Colonic mucosa (tissue), 4 donors: ENCODE measurements around the gene SIGLEC6. TPM values are rescaled to one million over a fixed set of nuclear protein-coding genes. Genes with fewer than 3 reads are reported as not detected.

Experiments
- DNase-seq: peaks from one replicate; pipeline ENCODE4 v3.0.0-alpha.2; 2020
- H3K27ac ChIP-seq: fragments of 200-600 bp; one replicate; pipeline ENCODE4 v1.8.0; 2021
- H3K27me3 ChIP-seq: fragments of 200-600 bp; one replicate; pipeline ENCODE4 v1.8.0; 2021
- H3K36me3 ChIP-seq: fragments of 200-600 bp; one replicate; pipeline ENCODE4 v1.8.0; 2021
- H3K4me1 ChIP-seq: fragments of 200-600 bp; one replicate; pipeline ENCODE4 v1.8.0; 2021; ENCODE audit warnings: mild to moderate bottlenecking
- H3K4me3 ChIP-seq: fragments of 200-600 bp; one replicate; pipeline ENCODE4 v1.8.0; 2021
- H3K9ac ChIP-seq, 2 donors: one replicate each; pipeline ENCODE4 v1.7.0; 2013; ENCODE audit warnings: control low read depth in 2 of 2, low read depth in 2 of 2, low read length in 2 of 2
- H3K9me3 ChIP-seq: fragments of 200-600 bp; one replicate; pipeline ENCODE4 v1.8.0; 2021
- intact Hi-C: fragments of 100-400 bp; cut with DNase I; formaldehyde crosslinking; loops from one replicate; pipeline ENCODE4 v1.14.1; 2022
- total RNA-seq, 2 donors: library from RNA; stranded (reverse); fragmentation: NEBNext Ultra II Directional in 1 of 2; extraction: Animal tissue kit (Norgen Biotek cat#: 25700) in 1 of 2; gene quantifications; one replicate each; pipeline ENCODE4 v1.2.1, GENCODE V29; 2021
- TF ChIP-seq, protein P1 (sequence below): fragments of 200-600 bp; IDR thresholded peaks from one replicate; pipeline ENCODE4 v1.8.0; 2022; ENCODE audit warnings: antibody characterized with exemption, mild to moderate bottlenecking
- donor health status: healthy.
- donor health status: DM: no; HTN: no; CAD: no.
- donor health status: DM: no; HTN: no; CAD: no.

SIGLEC6 gene
- total RNA-seq, 2 donors from 2014 or later = 0.98 to 1.9 TPM

DNA sequence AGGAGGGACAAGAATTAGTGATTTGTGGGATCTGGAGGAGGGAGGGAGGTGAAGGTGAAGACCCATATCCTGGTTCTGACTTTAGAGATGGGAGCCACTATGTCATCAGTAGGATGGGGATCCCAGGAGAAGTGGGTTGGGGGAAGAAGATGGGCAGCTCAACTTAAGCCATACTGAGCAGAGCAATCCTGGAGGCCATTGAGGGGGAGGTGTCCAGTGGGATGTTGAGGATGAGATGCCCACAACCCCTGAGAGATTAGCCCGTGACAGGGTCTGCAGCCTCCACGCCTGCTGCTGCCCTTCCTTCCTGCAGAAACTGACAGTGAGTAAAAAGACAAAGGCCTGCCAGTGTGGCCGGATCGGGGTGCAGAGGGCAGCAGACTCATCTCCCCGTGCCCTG is 11.2 kb upstream of the SIGLEC6 start:
- no peaks in the 10 kb centered on the region for H3K9me3 ChIP-seq
- no peaks in the 10 kb centered on the region for H3K27me3 ChIP-seq
- no peak overlapping the region for H3K4me3 ChIP-seq
- intact Hi-C loops = no loop called here
- H3K4me1 ChIP-seq = no peaks in the 10 kb centered on the region
- no peak for DNase-seq
- no peak overlapping the region for H3K9ac ChIP-seq
- H3K27ac ChIP-seq = no peak overlapping the region
- TF ChIP-seq, protein P1, sequence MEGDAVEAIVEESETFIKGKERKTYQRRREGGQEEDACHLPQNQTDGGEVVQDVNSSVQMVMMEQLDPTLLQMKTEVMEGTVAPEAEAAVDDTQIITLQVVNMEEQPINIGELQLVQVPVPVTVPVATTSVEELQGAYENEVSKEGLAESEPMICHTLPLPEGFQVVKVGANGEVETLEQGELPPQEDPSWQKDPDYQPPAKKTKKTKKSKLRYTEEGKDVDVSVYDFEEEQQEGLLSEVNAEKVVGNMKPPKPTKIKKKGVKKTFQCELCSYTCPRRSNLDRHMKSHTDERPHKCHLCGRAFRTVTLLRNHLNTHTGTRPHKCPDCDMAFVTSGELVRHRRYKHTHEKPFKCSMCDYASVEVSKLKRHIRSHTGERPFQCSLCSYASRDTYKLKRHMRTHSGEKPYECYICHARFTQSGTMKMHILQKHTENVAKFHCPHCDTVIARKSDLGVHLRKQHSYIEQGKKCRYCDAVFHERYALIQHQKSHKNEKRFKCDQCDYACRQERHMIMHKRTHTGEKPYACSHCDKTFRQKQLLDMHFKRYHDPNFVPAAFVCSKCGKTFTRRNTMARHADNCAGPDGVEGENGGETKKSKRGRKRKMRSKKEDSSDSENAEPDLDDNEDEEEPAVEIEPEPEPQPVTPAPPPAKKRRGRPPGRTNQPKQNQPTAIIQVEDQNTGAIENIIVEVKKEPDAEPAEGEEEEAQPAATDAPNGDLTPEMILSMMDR = no peak
- H3K36me3 ChIP-seq = no peaks in the 10 kb centered on the region

DNA sequence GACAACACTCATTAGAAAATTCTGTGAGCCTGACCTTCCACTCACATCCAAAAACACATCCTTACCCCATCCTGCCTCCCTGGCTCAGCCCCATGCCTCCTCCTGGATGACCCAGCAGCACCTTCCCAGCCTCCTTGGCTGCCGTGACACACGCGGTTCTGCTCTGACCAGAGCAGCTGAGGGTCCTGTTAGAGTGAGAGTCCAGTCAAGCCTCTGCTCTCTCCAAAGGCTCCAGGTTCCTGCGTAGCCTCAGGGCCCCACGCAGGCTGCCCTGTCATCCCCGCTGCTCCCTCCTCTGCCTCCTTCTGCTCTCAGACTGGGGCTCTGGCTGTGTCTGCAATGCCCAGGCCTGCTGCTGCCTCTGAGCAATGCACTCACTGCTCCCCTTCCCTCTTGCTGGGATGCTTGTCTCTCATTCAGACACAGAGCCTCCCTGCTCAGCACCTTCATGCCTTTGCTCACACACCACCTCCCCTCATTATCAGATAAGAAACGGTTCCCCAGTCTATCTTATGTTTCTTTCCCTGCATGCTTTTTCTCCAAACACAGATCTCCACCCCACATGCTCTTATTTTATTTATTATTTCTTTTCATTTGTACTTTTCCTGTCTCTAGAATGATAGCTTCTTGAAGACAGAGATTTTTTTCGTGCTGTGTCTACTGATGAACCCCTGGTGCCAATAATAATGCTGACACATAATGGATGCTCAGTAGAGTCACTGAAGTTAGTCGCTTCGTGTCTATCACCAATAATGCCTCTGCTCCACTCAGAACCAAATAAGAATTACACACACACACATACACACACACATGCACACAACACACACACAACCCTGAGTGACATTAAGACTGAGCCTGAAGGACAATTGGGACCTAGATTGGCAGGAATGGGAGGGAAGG is 10.2 kb upstream of the SIGLEC6 start:
- TF ChIP-seq, protein P1 = no peak
- Histone ChIP-seq H3K9me3 (no peaks in the 10 kb centered on the region), H3K36me3 (no peaks in the 10 kb centered on the region), H3K4me3 (no peak overlapping the region), H3K27ac (no peak overlapping the region), H3K27me3 (no peaks in the 10 kb centered on the region), H3K9ac (no peak overlapping the region), H3K4me1 (no peaks in the 10 kb centered on the region)
- no peak for DNase-seq
- intact Hi-C loops = no loop called here

DNA sequence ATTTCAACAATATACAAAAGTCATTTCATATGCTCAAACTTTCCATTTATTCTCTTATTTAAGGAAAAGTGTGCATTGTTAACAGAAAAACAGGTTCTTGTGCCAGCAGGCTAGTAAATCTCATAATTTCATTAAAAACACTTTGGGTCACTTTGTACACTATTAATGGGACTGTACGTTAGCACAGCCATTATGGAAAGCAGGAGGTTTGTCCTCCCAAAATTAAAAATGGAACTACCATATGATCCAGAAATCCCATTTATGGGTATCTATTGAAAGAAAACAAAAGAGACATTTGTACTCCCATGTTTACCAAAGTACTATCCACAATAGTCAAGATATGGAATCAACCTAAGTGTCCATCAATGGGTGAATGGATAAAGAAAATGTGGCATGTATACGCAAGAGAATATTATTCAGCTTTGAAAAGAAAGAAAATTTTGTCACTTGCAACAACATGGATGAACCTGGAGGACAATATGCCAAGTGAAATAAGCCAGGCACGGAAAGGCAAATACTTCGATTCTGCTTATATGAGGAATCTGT is 8.4 kb upstream of the SIGLEC6 start:
- intact Hi-C loops = no loop called here
- DNase-seq = no peak
- Histone ChIP-seq H3K27ac (no peak overlapping the region), H3K9ac (no peak overlapping the region), H3K9me3 (no peaks in the 10 kb centered on the region), H3K27me3 (no peaks in the 10 kb centered on the region), H3K36me3 (no peaks in the 10 kb centered on the region), H3K4me3 (no peak overlapping the region), H3K4me1 (no peaks in the 10 kb centered on the region)
- TF ChIP-seq, protein P1 = no peak

DNA sequence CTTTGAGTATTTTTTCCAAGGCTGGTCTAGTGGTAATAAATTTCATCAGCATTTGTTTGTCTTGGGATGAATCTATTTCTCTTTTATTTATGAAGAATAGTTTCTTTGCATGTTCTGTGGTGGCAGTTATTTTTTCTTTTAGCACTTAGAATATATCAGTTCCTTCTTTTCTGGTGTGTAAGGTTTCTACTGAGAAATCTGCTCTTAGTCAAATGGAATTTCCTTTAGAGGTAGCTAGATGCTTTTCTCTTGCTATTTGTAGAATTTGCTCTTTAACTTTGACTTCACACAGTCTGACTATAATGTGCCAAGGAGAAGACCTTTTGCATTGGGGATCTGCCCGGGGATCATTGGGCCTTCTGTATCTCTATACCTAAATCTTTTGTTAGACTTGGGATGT is 4.1 kb upstream of the SIGLEC6 start:
- H3K9ac ChIP-seq = no peak overlapping the region
- no peaks in the 10 kb centered on the region for H3K4me1 ChIP-seq
- no peaks in the 10 kb centered on the region for H3K9me3 ChIP-seq
- H3K4me3 ChIP-seq = no peak overlapping the region
- no peaks in the 10 kb centered on the region for H3K36me3 ChIP-seq
- H3K27ac ChIP-seq = no peak overlapping the region
- no peaks in the 10 kb centered on the region for H3K27me3 ChIP-seq
- intact Hi-C loops = no loop called here
- TF ChIP-seq, protein P1 = no peak
- DNase-seq = no peak

- Histone ChIP-seq H3K4me3 (no peak overlapping the region), H3K9me3 (no peaks in the 10 kb centered on the region), H3K9ac (no peak overlapping the region), H3K36me3 (no peaks in the 10 kb centered on the region), H3K27me3 (no peaks in the 10 kb centered on the region), H3K4me1 (no peaks in the 10 kb centered on the region), H3K27ac (no peak overlapping the region)
- TF ChIP-seq, protein P1 = no peak
- no peak for DNase-seq
- intact Hi-C loops = no loop called here
Observed at GRCh38 chr19:51530616-51531015, 854 bp downstream of the SIGLEC6 start.
